Endothelial cell of umbilical vein (primary cell): ENCODE data around the gene JAZF1. TPM values are rescaled to one million over a fixed set of nuclear protein-coding genes. Genes with fewer than 3 reads are reported as not detected.

ENCODE experiments used
- BruUV-seq: library from RNA; stranded (reverse); fragments of 400-500 nt; replicated peaks from 2 replicates; lab custom pipeline; 2021; lab: Mats Ljungman, UMichigan
- CTCF ChIA-PET: fragments of 300-600, 350-600 bp; sonication (Branson Sonifier 250); formaldehyde crosslinking; loops from one replicate; lab custom pipeline; 2021; ENCODE audit warnings: antibody characterized with exemption, inconsistent platforms; lab: Charles Lee
- POLR2A ChIA-PET: fragments of 300-600, 350-600 bp; sonication (Branson Sonifier 250); formaldehyde crosslinking; loops from one replicate; lab custom pipeline; 2021; ENCODE audit warnings: antibody characterized with exemption, inconsistent platforms; lab: Charles Lee
- DNase-seq: peaks from one replicate; pipeline ENCODE4 v3.0.0-alpha.2; 2011; ENCODE audit warnings: low read depth, low spot score
- FAIRE-seq: peaks from 2 replicates; lab custom pipeline; 2011; peaks lifted over from hg19 to GRCh38; lab: Jason Lieb, UNC
- H2AFZ ChIP-seq: 2 replicates; pipeline ENCODE4 v1.6.0; 2012; ENCODE audit warnings: low read depth, low read length, control low read depth, inconsistent platforms
- H3K27ac ChIP-seq: 2 replicates; pipeline ENCODE4 v1.5.1; 2011; ENCODE audit warnings: low read depth, mild to moderate bottlenecking, control low read depth, low read length, moderate library complexity; ENCODE audit not compliant: insufficient read depth
- H3K27me3 ChIP-seq, 2 experiments: 2 replicates each; pipeline versions ENCODE4 v1.6.0 to v1.6.1; 2011; ENCODE audit warnings: low read length in 2 of 2, mixed read lengths in 1 of 2; ENCODE audit not compliant: control insufficient read depth in 2 of 2, insufficient read depth in 2 of 2
- H3K36me3 ChIP-seq, 2 experiments: 2 replicates in 1 of 2; 3 replicates in 1 of 2; pipeline ENCODE4 v1.5.1; 2011; ENCODE audit warnings: low read length in 2 of 2, mild to moderate bottlenecking in 1 of 2, moderate library complexity in 1 of 2; ENCODE audit not compliant: control insufficient read depth in 2 of 2, insufficient read depth in 2 of 2; ENCODE audit errors: extremely low read depth in 1 of 2
- H3K4me1 ChIP-seq: 3 replicates; pipeline ENCODE4 v1.5.1; 2011; ENCODE audit warnings: mild to moderate bottlenecking, low read length; ENCODE audit not compliant: control insufficient read depth, insufficient read depth; ENCODE audit errors: extremely low read depth
- H3K4me2 ChIP-seq: 2 replicates; pipeline ENCODE4 v1.6.1; 2011; ENCODE audit warnings: low read length, control low read depth, mixed read lengths; ENCODE audit not compliant: insufficient read depth
- H3K4me3 ChIP-seq, 3 experiments: fragments of 200-600 bp in 1 of 3; sonication (generic), shearing (Covaris generic) in 1 of 3; replicated peaks in 1 of 3; 2 replicates each; pipeline ENCODE4 v1.5.1; 2011 to 2016; ENCODE audit warnings: control low read depth in 3 of 3, low read length in 3 of 3, mild to moderate bottlenecking in 2 of 3, inconsistent platforms in 1 of 3, low read depth in 1 of 3, moderate library complexity in 1 of 3; ENCODE audit not compliant: insufficient read depth in 1 of 3
- H3K79me2 ChIP-seq: 2 replicates; pipeline ENCODE4 v1.6.0; 2012; ENCODE audit warnings: low read length, inconsistent platforms; ENCODE audit not compliant: control insufficient read depth, insufficient read depth
- H3K9ac ChIP-seq: replicated peaks from 2 replicates; pipeline ENCODE3; 2011; ENCODE audit warnings: low read length, control low read depth; ENCODE audit not compliant: insufficient read depth; ENCODE audit errors: extremely low read depth
- H3K9me1 ChIP-seq: replicated peaks from 3 replicates; pipeline ENCODE4 v1.6.0; 2011; ENCODE audit warnings: mild to moderate bottlenecking, low read length; ENCODE audit not compliant: control insufficient read depth, insufficient read depth; ENCODE audit errors: extremely low read depth
- H3K9me3 ChIP-seq: replicated peaks from 2 replicates; pipeline ENCODE4 v1.5.1; 2012; ENCODE audit warnings: low read length, inconsistent platforms; ENCODE audit not compliant: control insufficient read depth, insufficient read depth
- H4K20me1 ChIP-seq: replicated peaks from 2 replicates; pipeline ENCODE3; 2011; ENCODE audit warnings: mild to moderate bottlenecking, low read length; ENCODE audit not compliant: control insufficient read depth, insufficient read depth; ENCODE audit errors: extremely low read depth
- EZH2 ChIP-seq: IDR thresholded peaks from 2 replicates; pipeline ENCODE4 v1.6.1; 2012; ENCODE audit warnings: borderline replicate concordance, low read depth, mild to moderate bottlenecking, moderate library complexity, low read length, inconsistent platforms; ENCODE audit not compliant: severe bottlenecking
- FOS ChIP-seq: IDR thresholded peaks from 2 replicates; pipeline ENCODE4 v1.6.1; 2011; ENCODE audit warnings: mild to moderate bottlenecking, low read length, moderate library complexity, borderline replicate concordance; ENCODE audit not compliant: insufficient read depth
- GATA2 ChIP-seq: IDR thresholded peaks from 2 replicates; pipeline ENCODE4 v1.7.0; 2011; ENCODE audit warnings: low read depth, mild to moderate bottlenecking, moderate library complexity, mixed read lengths, low read length; ENCODE audit not compliant: insufficient read length, insufficient read depth
- JUN ChIP-seq: IDR thresholded peaks from 2 replicates; pipeline ENCODE4 v1.6.1; 2011; ENCODE audit warnings: borderline replicate concordance, low read depth; ENCODE audit not compliant: insufficient read length, insufficient read depth
- MYC ChIP-seq: IDR thresholded peaks from one replicate; pipeline ENCODE4 v1.6.1; 2011; ENCODE audit warnings: mild to moderate bottlenecking, low read depth, low read length
- POLR2A ChIP-seq: IDR thresholded peaks from 2 replicates; pipeline ENCODE4 v1.6.1; 2012; ENCODE audit warnings: low read depth, mild to moderate bottlenecking, control low read depth, low read length
- POLR2AphosphoS5 ChIP-seq: IDR thresholded peaks from 2 replicates; pipeline ENCODE4 v1.6.1; 2012; ENCODE audit warnings: low read depth, mild to moderate bottlenecking, control low read depth, low read length, moderate library complexity; ENCODE audit not compliant: insufficient read depth
- dilution Hi-C: fragments of 300-500 bp; cut with MboI; formaldehyde crosslinking; loops from one replicate; pipeline ENCODE4 v1.15.0; 2019; ENCODE audit warnings: low sequenced_read_pairs; ENCODE audit not compliant: extremely low pct_ligation_motif_present
- intact Hi-C: fragments of 100-400 bp; cut with micrococcal nuclease; formaldehyde crosslinking; loops from one replicate; pipeline ENCODE4 v1.10.0; 2022
- polyA plus RNA-seq, 4 experiments: library from polyadenylated mRNA; depleted of rRNA in 3 of 4; stranded (reverse) in 3 of 4; unstranded in 1 of 4; fragments of >200 nt; gene quantifications; 2 replicates each; pipeline versions ENCODE4 v1.2.1 to v1.2.3, GENCODE V29; 2011 to 2012; ENCODE audit warnings: missing spikeins in 1 of 4
- total RNA-seq: library from RNA; stranded (reverse); gene quantifications from 2 replicates; pipeline ENCODE4 v1.2.3, GENCODE V29; 2021
- TF ChIP-seq, protein P1 (sequence below), 2 donors: IDR thresholded peaks; 1 replicate in 1 of 2; 2 replicates in 1 of 2; pipeline ENCODE4 v1.5.1; 2011; ENCODE audit warnings: low read length in 2 of 2, mild to moderate bottlenecking in 2 of 2, moderate library complexity in 2 of 2, control low read depth in 1 of 2, inconsistent platforms in 1 of 2, low read depth in 1 of 2; ENCODE audit not compliant: insufficient read depth in 1 of 2; ENCODE audit errors: extremely low read depth in 1 of 2
- TF ChIP-seq, protein P2 (sequence below): IDR thresholded peaks from 2 replicates; pipeline ENCODE4 v1.6.1; 2011; ENCODE audit not compliant: insufficient read depth, insufficient read length

JAZF1 gene
- total and polyA plus RNA-seq, 2 donors (not counting 3 experiments of a cell fraction or from before 2014, with no cell fraction given) = 2.5 to 16.9 TPM

DNA sequence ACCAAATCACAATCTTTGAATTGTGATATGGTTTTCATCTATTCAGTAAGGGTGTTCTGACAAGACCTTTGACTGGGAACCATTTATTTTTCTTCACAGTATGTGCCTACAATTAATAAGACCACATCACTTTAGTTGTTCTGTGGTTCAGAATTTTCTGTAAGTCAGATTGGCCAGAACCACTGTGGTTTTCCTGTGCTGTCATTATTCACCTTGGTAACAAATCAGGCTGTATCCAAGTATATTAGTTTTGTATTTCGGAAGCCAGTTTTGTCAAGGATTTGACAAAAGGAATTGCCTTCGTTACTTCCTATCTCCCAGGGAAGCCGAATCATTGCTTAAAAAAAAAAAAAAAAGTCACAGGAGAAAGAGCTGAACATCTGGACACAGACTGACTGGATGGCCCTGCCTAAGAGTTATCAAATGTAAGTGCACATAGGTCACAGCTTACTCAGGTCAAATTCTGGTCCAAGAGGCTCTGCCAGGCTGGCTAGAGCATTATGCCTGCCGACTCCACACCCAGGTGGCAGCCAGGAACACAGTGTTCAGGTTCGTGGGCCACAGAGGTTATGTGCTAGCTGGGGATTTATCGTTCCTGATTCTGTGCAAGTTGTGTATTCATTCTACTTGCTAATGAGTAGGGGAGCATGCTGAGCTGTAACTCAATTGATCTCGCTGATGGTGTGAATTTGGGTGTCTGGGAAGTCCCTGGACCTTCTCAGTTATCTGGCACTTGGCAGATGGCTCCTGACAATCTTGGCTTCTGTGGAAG, 175.3 kb downstream of the JAZF1 start:
- Histone ChIP-seq H3K79me2 (no peaks in the 10 kb centered on the region), H2AFZ (no peak overlapping the region), H3K4me1 (no peaks in the 10 kb centered on the region), H3K9ac (no peak overlapping the region), H3K4me3 (no peak overlapping the region), H3K36me3 (no peaks in the 10 kb centered on the region), H3K27ac (no peak overlapping the region), H3K4me2 (no peak overlapping the region), H4K20me1 (no peaks in the 10 kb centered on the region), H3K9me1 (no peaks in the 10 kb centered on the region), H3K9me3 (no peaks in the 10 kb centered on the region), H3K27me3 (no peaks in the 10 kb centered on the region)
- dilution Hi-C loops (no loop called here), intact Hi-C loops (no loop called here)
- DNase-seq = no peak
- POLR2A ChIA-PET = no interaction called here
- FAIRE-seq = no peak
- CTCF ChIA-PET = interaction anchor here (1.1 kb wide), 1 partner anchor 32 kb away, joined by 3 read pairs; no protein-coding TSS in a partner anchor
- TF ChIP-seq FOS (no peak), POLR2AphosphoS5 (no peak), MYC (no peak), JUN (no peak), GATA2 (no peak), POLR2A (no peak), EZH2 (no peak)
- TF ChIP-seq, protein P1, sequence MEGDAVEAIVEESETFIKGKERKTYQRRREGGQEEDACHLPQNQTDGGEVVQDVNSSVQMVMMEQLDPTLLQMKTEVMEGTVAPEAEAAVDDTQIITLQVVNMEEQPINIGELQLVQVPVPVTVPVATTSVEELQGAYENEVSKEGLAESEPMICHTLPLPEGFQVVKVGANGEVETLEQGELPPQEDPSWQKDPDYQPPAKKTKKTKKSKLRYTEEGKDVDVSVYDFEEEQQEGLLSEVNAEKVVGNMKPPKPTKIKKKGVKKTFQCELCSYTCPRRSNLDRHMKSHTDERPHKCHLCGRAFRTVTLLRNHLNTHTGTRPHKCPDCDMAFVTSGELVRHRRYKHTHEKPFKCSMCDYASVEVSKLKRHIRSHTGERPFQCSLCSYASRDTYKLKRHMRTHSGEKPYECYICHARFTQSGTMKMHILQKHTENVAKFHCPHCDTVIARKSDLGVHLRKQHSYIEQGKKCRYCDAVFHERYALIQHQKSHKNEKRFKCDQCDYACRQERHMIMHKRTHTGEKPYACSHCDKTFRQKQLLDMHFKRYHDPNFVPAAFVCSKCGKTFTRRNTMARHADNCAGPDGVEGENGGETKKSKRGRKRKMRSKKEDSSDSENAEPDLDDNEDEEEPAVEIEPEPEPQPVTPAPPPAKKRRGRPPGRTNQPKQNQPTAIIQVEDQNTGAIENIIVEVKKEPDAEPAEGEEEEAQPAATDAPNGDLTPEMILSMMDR (IDR thresholded peaks at IDR 0.05; ENCODE audit: extremely low read depth in 1 of 2, insufficient read depth in 1 of 2, low read depth in 1 of 2, low read length in 2 of 2) = no peak
- TF ChIP-seq, protein P2, sequence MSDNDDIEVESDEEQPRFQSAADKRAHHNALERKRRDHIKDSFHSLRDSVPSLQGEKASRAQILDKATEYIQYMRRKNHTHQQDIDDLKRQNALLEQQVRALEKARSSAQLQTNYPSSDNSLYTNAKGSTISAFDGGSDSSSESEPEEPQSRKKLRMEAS = no peak
- no TSS peak for BruUV-seq
